HepG2 (cell line): ENCODE data around the gene FYB1. TPM values are rescaled to one million over a fixed set of nuclear protein-coding genes. Genes with fewer than 3 reads are reported as not detected.
A peak's percentile ranks its signal among the peaks of the same experiment; 100 is the strongest.

Source experiments
- ATAC-seq: fragments of 200-7000 bp; cut with Tn5 transposase; 3 replicates; pipeline ENCODE4 v1.9.1; 2020; ENCODE audit warnings: mild to moderate bottlenecking, moderate library complexity
- BruUV-seq: library from RNA; stranded (reverse); fragments of 400-500 nt; replicated peaks from 2 replicates; lab custom pipeline; 2021; lab: Mats Ljungman, UMichigan
- CTCF ChIA-PET: fragments of 300-600 bp; formaldehyde crosslinking; extraction: SDS; loops from one replicate; lab custom pipeline; 2021; ENCODE audit warnings: low total read pairs, inconsistent platforms, low intra/inter-chr PET ratio; lab: Yijun Ruan, JAX
- POLR2A ChIA-PET: fragments of 350-600 bp; sonication (Branson Sonifier 250); formaldehyde crosslinking; loops from one replicate; lab custom pipeline; 2020; ENCODE audit warnings: antibody characterized with exemption, inconsistent platforms; lab: Yijun Ruan, JAX
- DNase-seq: peaks from one replicate; pipeline ENCODE4 v3.0.0-alpha.2; 2015; ENCODE audit warnings: low spot score
- FAIRE-seq: peaks from 3 replicates; lab custom pipeline; 2011; peaks lifted over from hg19 to GRCh38; lab: Jason Lieb, UNC
- H2AFZ ChIP-seq: one replicate; pipeline ENCODE4 v1.6.1; 2011; ENCODE audit warnings: low read length, inconsistent platforms
- H3K27ac ChIP-seq: fragments of 300-600 bp; 3 replicates; pipeline ENCODE4 v1.8.0; 2011; ENCODE audit warnings: mixed run types, mild to moderate bottlenecking, mixed read lengths, low read length, inconsistent platforms; ENCODE audit not compliant: insufficient read depth; ENCODE audit errors: extremely low read length
- H3K27me3 ChIP-seq, 2 experiments: fragments of 200-600 bp in 1 of 2; 2 replicates in 1 of 2; 3 replicates in 1 of 2; pipeline versions ENCODE4 v1.6.0 to v1.8.0; 2011; ENCODE audit warnings: low read length in 2 of 2, mild to moderate bottlenecking in 2 of 2, moderate library complexity in 2 of 2, inconsistent platforms in 1 of 2; ENCODE audit not compliant: insufficient read depth in 2 of 2, control insufficient read depth in 1 of 2
- H3K36me3 ChIP-seq, 2 experiments: fragments of 200-600 bp in 1 of 2; replicated peaks in 1 of 2; 2 replicates in 1 of 2; 3 replicates in 1 of 2; pipeline versions ENCODE4 v1.5.1 to v1.8.0; 2011; ENCODE audit warnings: low read length in 2 of 2, inconsistent platforms in 1 of 2; ENCODE audit not compliant: insufficient read depth in 2 of 2, control insufficient read depth in 1 of 2
- H3K4me1 ChIP-seq: 2 replicates; pipeline ENCODE4 v1.5.1; 2012; ENCODE audit warnings: low read length, inconsistent platforms; ENCODE audit not compliant: insufficient read depth
- H3K4me2 ChIP-seq: 2 replicates; pipeline ENCODE4 v1.6.0; 2011; ENCODE audit warnings: low read depth, low read length, inconsistent platforms
- H3K4me3 ChIP-seq, 3 experiments: fragments of 200-600 bp in 1 of 3; sonication (generic), shearing (Covaris generic) in 1 of 3; replicated peaks in 1 of 3; 2 replicates each; pipeline ENCODE4 v1.5.1; 2011 to 2016; ENCODE audit warnings: low read length in 3 of 3, inconsistent platforms in 2 of 3, low read depth in 2 of 3, mild to moderate bottlenecking in 2 of 3, control low read depth in 1 of 3, mixed read lengths in 1 of 3; ENCODE audit not compliant: insufficient read depth in 1 of 3
- H3K79me2 ChIP-seq: one replicate; pipeline ENCODE4 v1.6.1; 2011; ENCODE audit warnings: low read length, inconsistent platforms; ENCODE audit not compliant: insufficient read depth
- H3K9ac ChIP-seq: 2 replicates; pipeline ENCODE4 v1.6.0; 2011; ENCODE audit warnings: mild to moderate bottlenecking, low read depth, low read length, inconsistent platforms; ENCODE audit not compliant: insufficient read depth
- H3K9me3 ChIP-seq: 2 replicates; pipeline ENCODE4 v1.5.1; 2012; ENCODE audit warnings: mild to moderate bottlenecking, low read length
- H4K20me1 ChIP-seq: 2 replicates; pipeline ENCODE4 v1.6.0; 2011; ENCODE audit warnings: inconsistent platforms, mild to moderate bottlenecking, low read length, moderate library complexity; ENCODE audit not compliant: insufficient read depth
- AFF4 ChIP-seq: sonication (generic); formaldehyde crosslinking; IDR thresholded peaks from 2 replicates; pipeline ENCODE4 v1.4.0; 2020; ENCODE audit warnings: missing genetic modification reagents
- CEBPB ChIP-seq: IDR thresholded peaks from 2 replicates; pipeline ENCODE4 v1.6.1; 2011; ENCODE audit warnings: low read depth, low read length, improper control_type of control experiment, borderline replicate concordance
- CEBPG ChIP-seq: IDR thresholded peaks from 2 replicates; pipeline ENCODE4 v1.6.1; 2016
- CERS6 ChIP-seq: sonication (generic); formaldehyde crosslinking; IDR thresholded peaks from 2 replicates; pipeline ENCODE4 v1.5.0; 2020; ENCODE audit warnings: missing genetic modification reagents
- WGBS: methylation state at CpG from one replicate; pipeline ENCODE4 v1.1.6; 2017; ENCODE audit warnings: low lambda C conversion rate; 5-methylcytosine and 5-hydroxymethylcytosine counted together
- in situ Hi-C: cut with HindIII; loops from 2 replicates; pipeline ENCODE4 v1.10.0; 2017; ENCODE audit warnings: low pct_unique_long_range_greater_than_20kb; ENCODE audit not compliant: extremely low pct_ligation_motif_present
- intact Hi-C: fragments of 100-400 bp; cut with micrococcal nuclease; formaldehyde crosslinking; loops from one replicate; pipeline ENCODE4 v1.10.0; 2022; ENCODE audit not compliant: unreplicated experiment
- polyA plus RNA-seq, 8 experiments: library from polyadenylated mRNA; depleted of rRNA in 3 of 8; stranded (reverse) in 7 of 8; unstranded in 1 of 8; fragments of >200 nt; fragmentation: Illumina TruSeq in 4 of 8; extraction: Trizol in 4 of 8; gene quantifications; 2 replicates each; pipeline versions ENCODE4 v1.2.1 to v1.2.3, GENCODE V29; 2011 to 2016; ENCODE audit warnings: low read depth in 4 of 8, missing spikeins in 1 of 8, mixed read lengths in 1 of 8; ENCODE audit not compliant: insufficient read depth in 1 of 8
- total RNA-seq, 5 experiments: library from RNA; depleted of rRNA; stranded (reverse); fragments of >200 nt; fragmentation: Illumina TruSeq; extraction: Trizol; gene quantifications; 2 replicates each; pipeline ENCODE4 v1.2.3, GENCODE V29; 2016; ENCODE audit warnings: low read depth in 1 of 5

Gene FYB1
- total and polyA plus RNA-seq, 2 of the 13 experiments (the other 11 are each of a cell fraction or from before 2014, with no cell fraction given), result 0.03 TPM; not detected in 1

- WGBS, result 16% methylated on average over 8 of the region's 11 CpGs
- no peak overlapping the region for H2AFZ ChIP-seq
- peaks cover 8% of the 10 kb centered on the region for H3K4me1 ChIP-seq
- no peaks in the 10 kb centered on the region for H4K20me1 ChIP-seq
- TF ChIP-seq AFF4 (CRISPR knock-in tag) (no peak), CEBPB (peak; percentile 76; the same call in 1 of the 2 replicates), CERS6 (no peak), CEBPG (peak; percentile 11; the same call in 1 of the 2 replicates)
- H3K9me3 ChIP-seq, result no peaks in the 10 kb centered on the region
- POLR2A ChIA-PET, result no interaction called here
- 0 out of 5 replicates have a peak, but pooled peaks cover 0 to 10% of the 10 kb centered on the region in 2 experiments for H3K27me3 ChIP-seq
- ATAC-seq (peak; percentile 96), DNase-seq (peak; percentile 40), FAIRE-seq (no peak)
- no peaks in the 10 kb centered on the region for H3K36me3 ChIP-seq
- in situ Hi-C loops (no loop called here), intact Hi-C loops (loop anchor here (2.0 kb wide), 1 partner anchor 22 kb away; no protein-coding TSS in a partner anchor)
- H3K4me2 ChIP-seq, result no peak overlapping the region
- no peak overlapping the region for H3K4me3 ChIP-seq
- no peak overlapping the region for H3K27ac ChIP-seq
- CTCF ChIA-PET, result no interaction called here
- H3K79me2 ChIP-seq, result no peaks in the 10 kb centered on the region
- H3K9ac ChIP-seq, result no peak overlapping the region
- no TSS peak for BruUV-seq
Measured at GRCh38 chr5:39194466-39195136, 24.8 kb downstream of the FYB1 start.
